H1 (cell line): ENCODE measurements around the gene WDR49. TPM values are rescaled to one million over a fixed set of nuclear protein-coding genes. Genes with fewer than 3 reads are reported as not detected.

Experiments used
- CEBPB ChIP-seq: IDR thresholded peaks from 2 replicates; pipeline ENCODE4 v1.6.1; 2012; ENCODE audit warnings: low read depth, low read length
- CHD2 ChIP-seq: IDR thresholded peaks from 2 replicates; pipeline ENCODE4 v1.6.1; 2012; ENCODE audit warnings: low read length, improper control_type of control experiment
- FOSL1 ChIP-seq: IDR thresholded peaks from 2 replicates; pipeline ENCODE4 v1.6.1; 2011; ENCODE audit warnings: mild to moderate bottlenecking, low read depth, low read length, moderate library complexity; ENCODE audit not compliant: insufficient read depth
- NRF1 ChIP-seq: IDR thresholded peaks from 2 replicates; pipeline ENCODE4 v1.6.1; 2011; ENCODE audit warnings: mild to moderate bottlenecking, low read depth, low read length, improper control_type of control experiment
- polyA plus RNA-seq, 7 experiments: library from polyadenylated mRNA; depleted of rRNA in 3 of 7; stranded (reverse) in 5 of 7; unstranded in 2 of 7; fragments of >200 nt in 5 of 7; fragments of 200-250 nt in 2 of 7; gene quantifications; 1 replicate in 5 of 7; 2 replicates in 1 of 7; 4 replicates in 1 of 7; pipeline versions ENCODE4 v1.2.1 to v1.2.3, GENCODE V29; 2011 to 2013; ENCODE audit warnings: missing spikeins in 2 of 7, mixed read lengths in 2 of 7
- total RNA-seq: library from RNA; stranded (reverse); fragmentation: NEBNext Ultra II Directional; extraction: Animal tissue kit (Norgen Biotek cat#: 25700); gene quantifications from 2 replicates; pipeline ENCODE4 v1.2.1, GENCODE V29; 2021
- TF ChIP-seq, protein P1 (sequence below): IDR thresholded peaks from 2 replicates; pipeline ENCODE4 v1.6.1; 2012; ENCODE audit warnings: inconsistent platforms

WDR49 gene
- total and polyA plus RNA-seq, 2 of the 8 experiments (the other 6 are each of a cell fraction or from before 2014, with no cell fraction given) = 0.50 to 1.7 TPM

- TF ChIP-seq FOSL1 = no peak
- TF ChIP-seq, protein P1, sequence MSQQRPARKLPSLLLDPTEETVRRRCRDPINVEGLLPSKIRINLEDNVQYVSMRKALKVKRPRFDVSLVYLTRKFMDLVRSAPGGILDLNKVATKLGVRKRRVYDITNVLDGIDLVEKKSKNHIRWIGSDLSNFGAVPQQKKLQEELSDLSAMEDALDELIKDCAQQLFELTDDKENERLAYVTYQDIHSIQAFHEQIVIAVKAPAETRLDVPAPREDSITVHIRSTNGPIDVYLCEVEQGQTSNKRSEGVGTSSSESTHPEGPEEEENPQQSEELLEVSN = no peak
- no peak for TF ChIP-seq NRF1
- no peak for TF ChIP-seq CHD2
- TF ChIP-seq CEBPB = no peak
- TF ChIP-seq, all 59 proteins: peak for 0
These were observed 155.8 kb downstream of the WDR49 start (continued) for GRCh38 chr3:167497903-167498302.
